GM21786 (cell line): ENCODE data around the gene FAM20C.

Experiments used
- ATAC-seq: cut with Tn5 transposase; IDR thresholded peaks from one replicate; pipeline ENCODE4 v1.9.1; 2021; ENCODE audit not compliant: unreplicated experiment

FAM20C gene

DNA sequence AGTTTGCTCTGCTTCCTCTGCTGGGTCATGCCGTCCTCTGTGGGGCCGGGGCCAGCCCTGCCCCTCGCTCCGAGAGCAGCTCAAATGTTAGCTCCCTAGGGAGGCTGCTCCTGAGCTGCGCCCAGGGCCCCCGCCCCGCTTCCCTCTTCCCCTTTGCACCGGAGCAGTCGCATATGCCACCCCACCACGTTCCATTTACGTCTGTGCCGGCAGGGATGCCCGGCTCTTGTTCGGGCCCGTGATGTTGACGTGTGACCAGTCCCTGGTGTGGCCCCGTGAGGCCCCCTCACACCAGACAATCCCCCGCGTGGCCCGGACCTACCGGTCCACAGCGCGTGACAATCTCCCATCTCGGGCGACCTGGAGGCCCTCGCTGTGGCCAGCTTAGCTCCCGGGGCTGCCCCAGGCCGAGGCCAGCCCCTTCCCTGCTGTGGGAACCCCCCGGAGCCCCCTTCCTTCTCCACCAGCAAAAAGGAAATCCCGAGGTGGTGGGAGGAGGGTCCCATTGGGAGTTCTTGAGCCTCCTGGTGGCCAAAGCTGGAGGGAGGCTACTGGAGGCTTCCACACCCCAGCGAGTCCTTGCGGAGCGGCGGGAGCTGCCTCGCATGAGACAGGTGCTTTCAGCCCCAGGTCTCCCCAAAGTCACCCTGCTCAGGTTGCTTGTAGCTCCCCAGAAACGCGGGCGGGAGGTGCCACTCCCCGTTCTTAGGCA lies 15.2 kb downstream of the FAM20C start:
- ATAC-seq: no peak

DNA sequence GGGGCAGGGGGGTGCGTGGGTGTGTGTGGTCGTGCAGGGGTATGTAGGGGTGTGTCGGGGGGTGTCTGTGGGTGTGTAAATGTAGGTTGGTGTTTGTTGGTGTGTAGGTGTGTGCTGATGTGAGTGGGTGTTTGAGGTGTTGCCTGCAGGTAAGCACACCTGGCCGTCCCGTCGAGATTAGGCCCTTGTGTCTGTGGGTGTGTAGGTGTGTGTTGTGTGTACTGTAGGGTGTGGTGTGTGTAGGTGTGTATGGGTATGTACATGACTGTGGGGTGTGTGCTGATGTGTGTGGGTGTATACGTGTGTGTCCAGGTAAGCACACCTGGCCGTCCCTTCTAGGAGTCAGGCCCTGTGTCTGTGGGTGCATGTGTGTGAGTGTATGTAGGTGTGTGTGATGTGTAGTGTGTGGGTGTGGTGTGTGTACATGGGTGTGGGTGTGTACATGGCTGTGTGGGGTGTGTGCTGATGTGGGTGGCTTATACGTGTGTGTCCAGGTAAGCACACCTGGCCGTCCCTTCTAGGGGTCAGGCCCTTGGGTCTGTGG lies 15.8 kb downstream of the FAM20C start:
- ATAC-seq: no peak

DNA sequence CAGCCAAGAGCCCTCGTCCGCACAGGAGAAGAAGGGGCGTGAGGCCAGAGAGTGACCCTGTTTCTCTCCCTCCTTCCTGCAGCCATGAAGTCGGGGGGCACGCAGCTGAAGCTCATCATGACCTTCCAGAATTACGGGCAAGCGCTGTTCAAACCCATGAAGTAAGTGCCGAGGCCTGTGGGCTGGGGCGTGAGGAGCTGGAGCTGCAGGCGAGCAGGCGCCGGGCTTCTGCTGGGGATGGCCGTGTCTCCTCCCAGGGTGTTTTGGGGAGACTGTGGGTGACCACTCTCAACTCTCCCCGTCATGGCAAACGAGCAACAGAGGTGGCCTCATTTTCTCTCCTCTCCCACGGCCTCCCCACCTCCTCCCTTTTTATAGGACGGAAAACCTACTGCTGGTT lies 16.4 kb downstream of the FAM20C start:
- no peak for ATAC-seq

DNA sequence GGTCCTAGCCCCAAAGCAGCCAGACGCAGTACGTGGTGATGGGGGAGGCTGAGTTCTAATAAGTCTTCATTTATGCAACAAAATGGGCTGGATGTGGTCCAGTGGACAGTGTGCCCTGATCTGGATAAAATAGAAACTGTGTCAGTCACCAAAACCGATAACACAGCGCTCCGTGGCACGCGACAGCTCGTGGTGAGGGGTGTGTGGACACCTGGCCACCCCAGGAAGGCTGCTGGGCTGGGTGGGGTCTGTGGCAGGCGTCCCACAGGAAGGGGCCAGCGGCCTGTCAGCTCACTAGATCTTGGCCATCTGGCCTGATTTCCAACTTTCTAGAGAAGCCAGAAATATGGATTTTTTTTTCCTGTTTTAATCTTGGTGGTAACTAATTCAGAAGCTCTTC lies 17.0 kb downstream of the FAM20C start:
- ATAC-seq: no peak

DNA sequence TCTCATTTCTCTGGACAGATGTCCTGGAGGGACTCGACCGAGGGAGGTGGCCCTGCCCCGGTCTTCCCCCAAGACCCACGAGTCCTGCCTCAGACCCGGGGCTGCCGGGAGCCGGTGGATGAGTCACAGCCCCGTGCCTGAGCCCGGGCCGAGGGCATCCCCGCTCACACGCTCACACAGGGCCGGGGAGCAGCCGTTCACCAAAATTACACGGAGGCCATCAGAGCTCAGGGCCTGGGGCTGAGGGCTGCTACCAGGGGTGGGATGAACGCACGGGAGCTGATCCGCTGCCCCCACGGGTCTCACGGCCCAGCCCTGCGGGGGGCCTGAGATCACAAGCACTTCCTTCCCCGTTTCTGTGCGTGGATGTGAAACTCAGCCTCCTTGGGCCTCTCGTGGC lies 17.5 kb downstream of the FAM20C start:
- ATAC-seq: no peak

DNA sequence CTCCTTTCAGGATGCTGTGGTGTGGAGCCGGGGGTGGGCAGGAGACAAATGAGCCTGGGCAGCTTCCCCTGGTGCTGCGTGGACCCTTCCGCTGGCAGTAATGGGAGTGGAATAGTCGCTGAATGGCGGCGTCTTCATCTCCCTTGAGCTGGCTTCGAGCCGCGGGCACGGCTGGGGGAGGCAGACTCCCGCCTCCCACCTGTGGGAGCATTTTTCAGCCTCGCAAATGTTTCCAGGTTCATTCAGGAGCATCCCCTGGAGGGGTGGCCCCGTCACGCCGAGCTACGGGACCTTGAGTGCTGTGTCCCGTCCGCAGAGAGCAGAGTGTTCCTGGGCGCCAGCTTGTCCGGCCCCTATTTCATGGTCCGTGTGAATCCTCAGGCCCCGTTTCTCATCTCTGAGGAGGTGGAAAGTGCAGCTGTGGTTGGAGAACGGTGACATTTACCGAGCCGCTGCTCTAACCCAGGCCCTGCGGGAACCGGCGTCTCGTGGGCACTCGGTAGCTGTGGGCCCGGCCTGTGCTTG lies 18.1 kb downstream of the FAM20C start:
- ATAC-seq: no peak

DNA sequence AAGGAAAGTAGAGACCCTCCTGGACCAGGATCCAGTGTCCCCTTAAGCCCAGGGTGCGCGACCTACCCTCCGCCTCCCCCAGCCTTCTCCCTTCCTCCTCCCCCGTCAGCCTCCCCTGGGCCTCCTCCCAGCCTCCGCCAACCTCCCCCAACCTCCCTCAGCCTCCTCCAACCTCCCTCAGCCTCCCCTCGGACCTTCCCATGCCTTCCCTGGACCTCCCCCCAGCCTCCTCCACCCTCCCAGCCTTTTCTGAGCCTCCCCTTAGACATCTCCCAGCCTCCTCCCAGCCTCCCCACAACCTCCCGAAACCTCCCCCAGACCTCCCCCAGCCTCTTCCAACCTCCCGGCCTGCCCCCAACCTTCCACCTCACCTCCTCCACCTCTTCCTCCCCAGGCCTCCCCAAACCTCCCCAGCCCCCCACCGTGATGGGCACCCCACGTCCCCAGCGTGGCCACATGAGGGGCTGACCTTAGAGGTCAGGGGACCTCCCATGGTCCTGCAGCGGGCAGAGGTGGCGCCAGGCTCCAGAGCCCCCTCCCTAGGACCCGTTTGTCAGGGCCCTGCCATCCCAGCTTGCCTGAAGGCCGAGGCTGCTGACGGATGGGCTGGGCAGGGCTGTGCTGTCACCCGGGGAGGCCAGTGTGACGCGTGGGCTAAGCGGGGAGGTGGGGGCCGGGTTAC lies 18.8 kb downstream of the FAM20C start:
- ATAC-seq: no peak

DNA sequence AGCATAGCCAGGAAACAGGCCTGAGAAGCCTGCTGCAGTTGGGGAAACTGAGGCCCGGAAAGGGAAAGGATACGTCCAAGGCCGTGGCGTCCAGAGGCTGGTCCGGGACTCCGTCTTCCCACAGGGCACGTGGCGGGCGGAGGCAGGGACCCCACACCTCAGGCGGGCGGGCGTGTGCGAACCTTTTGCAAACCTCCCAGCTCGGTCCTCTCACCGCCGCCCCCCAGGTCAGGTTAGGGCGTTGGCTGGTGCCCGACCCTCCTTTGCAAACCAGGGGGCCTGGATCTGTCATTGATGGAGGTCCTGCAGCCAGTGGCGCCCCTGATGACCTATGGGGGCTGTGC lies 19.3 kb downstream of the FAM20C start:
- ATAC-seq: no peak

DNA sequence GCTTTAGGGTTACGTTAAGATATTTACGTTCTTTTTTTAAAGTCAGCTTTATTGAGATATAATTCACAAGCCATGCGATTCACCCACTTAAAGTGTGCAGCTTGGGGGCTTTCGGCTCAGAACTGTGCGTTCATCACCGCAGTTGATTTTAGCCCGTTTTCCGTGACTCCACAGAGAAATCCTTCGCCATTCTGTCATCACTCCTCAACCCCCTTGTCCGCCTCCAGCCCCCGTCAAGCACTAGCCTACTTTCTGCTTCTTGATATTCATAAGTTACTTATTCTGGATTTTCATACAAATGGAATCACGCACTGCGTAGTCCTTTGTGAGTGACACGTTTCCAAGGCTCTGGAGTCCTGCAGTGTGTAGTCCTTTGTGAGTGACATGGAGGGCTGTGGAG lies 20.4 kb downstream of the FAM20C start:
- no peak for ATAC-seq

DNA sequence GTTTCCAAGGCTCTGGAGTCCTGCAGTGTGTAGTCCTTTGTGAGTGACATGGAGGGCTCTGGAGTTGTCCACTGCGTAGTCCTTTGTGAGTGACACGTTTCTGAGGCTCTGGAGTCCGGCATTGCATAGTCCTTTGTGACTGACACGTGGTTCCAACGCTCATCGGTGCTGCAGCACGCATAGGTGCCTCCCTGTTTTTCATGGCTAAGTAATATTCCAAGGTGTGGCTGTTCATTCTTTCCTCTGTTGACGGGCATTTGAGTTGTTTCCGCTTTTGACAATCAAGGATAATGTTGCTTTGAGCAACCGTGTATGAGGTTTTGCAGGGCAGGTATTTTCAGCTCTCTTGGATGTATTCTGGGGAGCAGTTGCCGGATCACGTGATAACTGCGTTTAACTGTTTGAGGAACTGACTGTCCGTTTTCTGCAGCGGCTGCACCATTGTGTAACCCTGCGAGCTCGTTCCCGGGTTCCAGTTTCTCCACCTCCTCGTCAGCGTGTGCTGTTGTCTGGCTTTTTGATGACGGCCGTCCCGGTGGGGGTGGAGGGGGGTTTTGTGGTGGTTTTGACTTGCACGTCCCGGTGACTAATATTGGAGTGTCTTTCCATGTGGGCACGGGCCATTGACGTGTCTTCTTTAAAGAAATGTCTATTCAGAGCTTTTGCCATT lies 21.1 kb downstream of the FAM20C start:
- no peak for ATAC-seq

DNA sequence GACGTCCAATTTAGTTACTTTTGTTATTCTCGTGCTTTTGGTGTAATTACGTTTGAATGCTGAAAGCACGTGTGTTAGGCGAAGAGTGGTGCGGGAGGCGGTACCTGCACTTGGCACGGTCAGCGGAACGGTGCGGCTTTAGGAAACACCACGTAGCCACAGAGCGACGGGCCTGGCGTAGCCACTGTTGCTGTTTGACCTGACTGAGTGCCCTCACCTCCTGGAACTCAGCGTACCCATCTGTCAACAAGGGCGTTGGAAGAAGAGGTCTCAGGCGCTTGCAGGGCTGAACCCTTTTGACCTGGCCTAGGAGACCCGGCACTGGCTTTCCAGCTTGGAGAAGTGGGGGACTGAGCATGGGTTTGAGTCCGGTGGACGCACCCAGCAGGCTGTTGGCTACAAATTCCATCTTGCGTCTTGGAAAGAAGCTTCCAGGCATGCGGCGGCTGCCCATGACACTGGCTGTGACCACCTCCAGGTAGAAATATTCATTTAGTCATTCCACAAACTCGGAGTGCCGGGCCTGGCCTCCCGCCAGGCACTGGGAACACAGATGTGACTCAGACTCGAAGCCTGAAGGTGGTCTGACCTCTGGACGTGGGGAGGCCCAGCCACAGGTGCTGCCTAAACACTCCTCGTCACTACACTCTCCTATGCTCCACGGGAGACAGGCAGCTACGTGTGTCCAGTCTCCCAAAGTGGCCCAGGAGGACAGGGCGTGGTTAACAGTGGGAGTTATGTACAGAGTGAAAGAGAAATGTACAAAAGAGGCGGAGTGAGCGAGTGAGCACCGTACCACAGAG lies 22.2 kb downstream of the FAM20C start:
- ATAC-seq: no peak

DNA sequence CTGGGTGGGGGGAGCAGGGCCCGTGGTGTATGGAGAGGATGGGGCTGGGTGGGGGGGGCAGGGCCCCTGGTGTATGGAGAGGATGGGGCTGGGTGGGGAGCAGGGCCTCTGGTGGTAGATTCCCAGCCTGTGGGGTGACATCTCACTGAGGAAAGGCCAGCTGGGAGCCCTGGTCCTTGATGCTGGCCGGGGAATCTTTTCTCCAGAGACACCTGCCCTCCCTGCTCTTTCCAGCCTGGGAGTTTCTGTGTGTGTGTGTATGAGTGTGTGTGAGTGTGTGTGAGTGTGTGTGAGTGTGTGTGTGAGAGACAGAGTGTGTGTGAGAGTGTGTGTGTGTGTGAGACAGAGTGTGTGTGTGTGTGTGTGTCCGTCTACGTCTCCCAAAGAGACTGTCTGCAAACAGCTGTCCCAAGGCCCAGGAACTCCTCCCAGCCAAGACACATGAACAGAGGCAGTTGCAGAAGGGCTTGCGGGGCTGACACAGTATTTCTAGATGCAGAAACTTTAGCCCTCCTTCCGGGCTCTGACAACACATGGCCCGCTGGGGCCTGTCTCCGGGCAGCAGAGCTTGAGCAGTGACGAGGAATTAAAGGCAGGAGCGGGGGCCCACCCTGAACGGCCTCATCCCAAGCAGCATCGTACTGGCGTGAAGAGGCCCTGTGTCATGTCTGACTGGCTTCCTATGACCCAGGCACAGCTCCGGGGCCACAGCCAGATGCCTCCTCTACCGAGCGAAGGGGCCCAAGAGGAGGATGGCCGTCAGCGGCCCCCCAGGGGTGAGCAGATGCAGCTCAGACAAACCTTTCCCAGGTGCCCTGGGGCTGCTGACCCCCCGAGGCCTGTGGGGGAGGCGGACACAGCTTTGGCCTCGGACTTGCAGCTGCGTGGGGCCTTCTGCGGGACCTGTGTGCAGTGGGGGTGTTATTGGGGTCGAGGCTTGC lies 24.3 kb downstream of the FAM20C start:
- no peak for ATAC-seq

DNA sequence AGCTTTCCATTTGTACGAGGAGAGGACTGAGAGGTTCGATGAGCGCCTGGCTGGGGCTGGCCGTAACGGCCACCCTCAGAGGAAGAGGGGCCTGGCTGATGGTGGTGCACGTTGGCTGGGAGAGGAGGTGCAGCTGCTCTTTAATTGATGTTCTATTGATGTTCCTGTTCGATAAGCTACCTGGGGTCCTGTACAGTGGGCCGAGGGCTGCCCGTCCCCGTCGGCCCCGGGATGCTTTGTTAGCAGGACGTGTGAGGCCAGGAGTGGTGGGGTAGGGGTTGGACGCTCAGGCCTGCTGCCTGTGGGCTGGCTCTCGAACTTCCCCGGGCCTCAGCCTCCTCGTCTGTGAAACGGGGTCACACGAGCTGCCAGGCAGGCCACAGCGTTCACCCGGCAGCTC lies 25.4 kb downstream of the FAM20C start:
- no peak for ATAC-seq

DNA sequence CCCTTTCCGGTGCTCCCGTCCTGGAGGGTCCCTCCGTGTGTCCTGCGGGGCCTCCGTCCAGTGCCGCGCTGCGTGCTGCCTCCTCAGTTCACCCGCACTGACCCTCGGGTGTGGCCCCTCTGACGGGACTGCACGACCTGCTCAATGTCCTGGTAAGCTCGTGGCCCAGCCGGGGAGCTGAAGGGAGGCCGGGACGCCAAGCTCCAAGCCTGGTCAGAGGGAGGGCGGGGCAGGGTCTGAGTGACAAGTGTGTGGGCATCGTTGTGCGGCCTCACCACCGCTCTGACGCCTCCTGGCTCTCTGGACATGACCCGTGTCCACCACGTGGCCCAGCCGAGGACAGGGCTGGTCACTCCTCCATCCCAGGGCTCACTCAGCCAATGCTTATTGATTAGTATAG lies 25.9 kb downstream of the FAM20C start:
- ATAC-seq: no peak

DNA sequence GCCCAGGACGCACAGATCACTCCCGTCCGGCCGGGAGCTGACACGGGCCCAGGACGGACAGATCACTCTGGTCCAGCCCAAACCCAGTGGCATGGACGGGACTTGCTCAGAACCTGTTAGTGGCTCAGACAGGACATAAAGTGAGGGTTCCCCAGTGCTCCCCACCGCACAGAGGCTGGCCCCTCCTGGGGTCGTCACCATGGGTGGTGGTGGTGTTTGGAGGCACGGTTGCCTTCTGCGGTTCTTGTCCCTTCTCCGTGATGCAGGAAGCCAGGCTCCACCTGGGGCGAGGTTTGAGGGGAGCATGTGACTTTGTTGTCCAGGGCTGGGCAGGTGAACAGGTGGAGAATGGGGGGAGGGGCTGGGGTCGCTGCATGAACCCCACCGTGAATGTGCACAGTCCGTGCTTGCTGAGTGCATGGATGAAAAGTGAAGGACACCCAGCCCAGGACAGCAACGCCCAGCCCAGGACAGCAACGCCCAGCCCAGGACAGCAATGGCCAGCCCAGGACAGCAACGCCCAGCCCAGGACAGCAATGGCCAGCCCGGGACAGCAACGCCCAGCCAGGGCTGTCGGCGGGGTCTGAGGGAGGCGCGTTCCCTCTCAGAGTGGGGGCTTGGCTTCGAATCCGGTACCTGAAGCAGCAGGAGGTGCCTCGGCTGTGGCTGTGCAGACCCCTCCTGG lies 26.7 kb downstream of the FAM20C start:
- ATAC-seq: no peak

DNA sequence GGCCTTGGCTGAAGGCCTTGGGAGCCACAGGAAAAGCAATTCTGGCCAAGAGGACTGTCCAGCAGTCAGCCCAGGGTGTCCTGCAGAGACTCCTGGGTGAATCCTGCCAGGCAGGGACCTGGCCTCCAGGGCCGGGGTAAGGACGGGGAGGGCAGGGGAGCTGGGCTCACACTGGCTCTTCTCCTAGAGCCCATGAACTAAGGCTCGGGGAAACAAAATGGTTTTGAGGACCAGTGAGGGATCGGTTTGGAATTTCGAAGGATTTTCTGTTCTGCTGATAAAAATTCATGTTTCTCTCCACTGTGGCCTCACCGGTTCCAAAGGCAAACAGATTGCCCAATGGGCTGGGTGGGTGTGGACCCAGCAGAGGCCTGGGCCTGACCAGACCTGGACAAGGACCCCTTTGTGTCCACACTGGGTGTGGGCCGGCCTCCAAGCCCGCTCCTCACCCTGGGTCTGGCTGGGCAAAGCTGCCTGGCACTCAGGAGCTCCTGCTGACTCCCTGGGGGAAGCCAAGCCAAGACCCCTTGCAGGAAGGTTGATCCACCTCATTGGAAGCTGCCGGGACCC lies 27.3 kb downstream of the FAM20C start:
- ATAC-seq: no peak

DNA sequence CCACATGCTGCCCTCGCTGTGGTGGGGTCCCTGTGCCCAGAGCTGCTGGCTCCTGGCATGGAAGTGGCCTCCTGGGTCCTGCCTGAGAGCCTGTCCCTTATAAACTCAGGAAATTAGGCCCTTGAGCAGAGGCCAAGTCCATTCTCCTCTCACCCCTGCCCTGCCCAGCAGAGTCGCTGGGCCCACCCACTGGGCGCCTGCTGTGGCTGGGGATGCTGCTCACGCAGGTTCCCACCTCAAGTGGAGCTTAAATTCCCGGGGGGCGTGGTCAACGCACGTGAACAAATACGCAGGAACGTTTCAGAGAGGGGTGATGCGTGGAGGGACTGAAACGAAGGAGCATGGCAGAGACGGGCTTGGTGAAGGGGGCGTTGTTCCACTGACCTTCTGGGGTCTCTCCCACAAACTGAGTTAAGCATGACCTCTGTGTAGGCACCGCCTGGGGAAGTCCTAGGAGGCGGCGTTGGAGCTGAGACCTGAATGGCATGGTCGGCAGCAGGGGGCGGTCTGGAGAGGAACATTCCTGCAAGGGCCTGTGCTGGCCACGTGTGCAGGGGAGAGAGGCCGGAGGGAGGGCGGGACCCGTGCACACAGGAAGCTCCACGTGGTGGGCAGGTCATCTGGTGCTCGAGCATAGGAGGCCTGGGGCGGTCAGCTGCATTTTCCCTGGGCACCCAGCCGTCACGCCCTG lies 27.9 kb downstream of the FAM20C start:
- ATAC-seq: no peak

DNA sequence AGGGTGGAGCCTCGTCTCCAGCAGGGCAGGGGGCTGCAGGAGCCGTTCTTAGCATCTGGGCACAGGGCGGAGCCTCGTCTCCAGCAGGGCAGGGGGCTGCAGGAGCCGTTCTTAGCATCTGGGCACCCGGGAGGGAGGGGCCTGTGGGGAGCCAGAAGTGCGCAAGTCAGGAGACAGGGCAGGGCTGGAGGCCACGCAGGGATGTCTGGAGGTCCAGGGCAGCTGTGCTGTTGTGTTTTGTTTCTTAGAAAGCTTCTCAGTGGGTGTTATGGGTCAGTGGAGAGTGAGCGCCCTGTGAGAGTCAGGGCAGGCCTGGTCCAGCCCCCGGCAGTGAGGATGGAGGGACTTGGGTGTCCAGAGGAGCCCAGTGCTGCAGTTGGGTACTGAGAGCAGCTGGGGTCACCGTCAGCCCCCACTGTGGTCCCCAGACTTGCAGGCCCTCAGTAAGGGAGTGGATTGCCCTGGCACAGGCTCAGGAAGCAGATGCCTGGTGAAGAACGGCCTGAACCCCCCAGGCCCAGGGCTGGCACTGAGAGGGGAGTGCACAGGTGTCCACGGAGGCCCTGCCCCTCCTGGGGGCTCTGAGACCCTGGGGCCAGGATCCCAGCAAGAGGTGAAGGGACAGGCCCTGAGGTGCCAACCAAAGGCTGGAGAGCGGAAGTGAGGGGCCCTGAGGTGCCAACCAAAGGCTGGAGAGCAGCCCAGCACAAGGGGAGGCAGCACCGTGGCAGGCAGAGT lies 29.8 kb downstream of the FAM20C start:
- no peak for ATAC-seq
